HG03520 (cell line): Measurements from ENCODE around the gene TSC22D1.
"Not testable (repeated sequence)": the region's sequence is repeated elsewhere in the genome, so short reads cannot be mapped to it uniquely, and the experiment has no call there.

Experiments used
- ATAC-seq: cut with Tn5 transposase; IDR thresholded peaks from one replicate; pipeline ENCODE4 v1.9.1; 2021; ENCODE audit warnings: mild to moderate bottlenecking, moderate library complexity; ENCODE audit not compliant: unreplicated experiment

TSC22D1 gene

GRCh38 chr13:44573790-44574465, 2.2 kb downstream of the TSC22D1 start:
- ATAC-seq, result no peak

- ATAC-seq, result no peak
Measured at GRCh38 chr13:44573071-44573470, 3.1 kb downstream of the TSC22D1 start.

GRCh38 chr13:44566601-44567000, 9.5 kb downstream of the TSC22D1 start:
- ATAC-seq, result no peak

- ATAC-seq, result no peak
Measured at GRCh38 chr13:44565881-44566280, 10.2 kb downstream of the TSC22D1 start.

- ATAC-seq, result no peak
Measured at GRCh38 chr13:44564936-44565335, 11.2 kb downstream of the TSC22D1 start.

GRCh38 chr13:44562853-44563252, 13.3 kb downstream of the TSC22D1 start:
- ATAC-seq, result not testable (repeated sequence)

GRCh38 chr13:44561351-44561750, 14.8 kb downstream of the TSC22D1 start:
- ATAC-seq, result no peak

- no peak for ATAC-seq
Measured at GRCh38 chr13:44557986-44558385, 18.1 kb downstream of the TSC22D1 start.

- ATAC-seq, result no peak
Measured at GRCh38 chr13:44555207-44555606, 20.9 kb downstream of the TSC22D1 start.

GRCh38 chr13:44549476-44549875, 26.7 kb downstream of the TSC22D1 start:
- no peak for ATAC-seq

GRCh38 chr13:44546164-44546563, 30.0 kb downstream of the TSC22D1 start:
- no peak for ATAC-seq

GRCh38 chr13:44543369-44543768, 32.8 kb downstream of the TSC22D1 start:
- ATAC-seq, result no peak

- ATAC-seq, result no peak
Measured at GRCh38 chr13:44542361-44542760, 33.8 kb downstream of the TSC22D1 start.

- ATAC-seq, result no peak
Measured at GRCh38 chr13:44541601-44542000, 34.5 kb downstream of the TSC22D1 start.

- ATAC-seq, result no peak
Measured at GRCh38 chr13:44540761-44541434, 35.2 kb downstream of the TSC22D1 start.

- no peak for ATAC-seq
Measured at GRCh38 chr13:44537248-44537647, 38.9 kb downstream of the TSC22D1 start.

- no peak for ATAC-seq
Measured at GRCh38 chr13:44523146-44524015, 52.7 kb downstream of the TSC22D1 start.

GRCh38 chr13:44519642-44520041, 56.5 kb downstream of the TSC22D1 start:
- ATAC-seq, result no peak

GRCh38 chr13:44516771-44517170, 59.4 kb downstream of the TSC22D1 start:
- ATAC-seq, result no peak

- ATAC-seq, result no peak
Measured at GRCh38 chr13:44514278-44514677, 61.9 kb downstream of the TSC22D1 start.

- not testable (repeated sequence) for ATAC-seq
Measured at GRCh38 chr13:44509853-44510252, 66.3 kb downstream of the TSC22D1 start.
